ENCODE results near the gene ZNF593OS.

Gene ZNF593OS

DNA sequence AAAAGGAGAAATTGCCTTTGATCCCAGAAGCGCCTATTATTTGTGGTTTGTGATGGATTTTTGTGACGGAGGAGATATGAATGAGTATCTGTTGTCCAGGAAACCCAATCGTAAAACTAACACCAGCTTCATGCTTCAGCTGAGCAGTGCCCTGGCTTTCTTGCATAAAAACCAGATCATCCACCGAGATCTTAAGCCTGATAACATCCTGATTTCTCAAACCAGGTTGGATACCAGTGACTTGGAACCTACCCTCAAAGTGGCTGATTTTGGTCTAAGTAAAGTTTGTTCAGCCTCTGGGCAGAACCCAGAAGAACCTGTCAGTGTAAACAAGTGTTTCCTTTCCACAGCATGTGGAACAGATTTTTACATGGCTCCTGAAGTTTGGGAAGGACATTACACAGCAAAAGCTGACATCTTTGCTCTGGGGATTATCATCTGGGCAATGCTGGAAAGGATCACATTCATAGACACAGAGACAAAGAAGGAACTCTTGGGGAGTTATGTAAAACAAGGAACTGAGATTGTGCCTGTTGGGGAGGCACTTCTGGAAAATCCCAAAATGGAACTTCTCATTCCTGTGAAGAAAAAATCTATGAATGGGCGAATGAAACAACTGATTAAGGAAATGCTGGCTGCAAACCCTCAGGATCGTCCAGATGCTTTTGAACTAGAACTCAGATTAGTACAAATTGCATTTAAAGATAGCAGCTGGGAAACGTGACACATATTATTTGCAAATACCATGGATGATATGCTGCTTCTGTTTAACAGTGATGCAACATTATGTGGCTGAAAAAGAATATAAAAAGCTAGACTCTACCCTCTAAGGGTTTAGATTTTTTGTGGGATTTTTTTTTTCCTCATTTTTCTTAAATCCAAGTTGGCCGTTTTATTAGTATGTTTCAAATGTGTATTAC, 49.5 kb downstream of the ZNF593OS start:
- H3K27me3 ChIP-seq (ENCODE audit: insufficient read depth, low read length): no peaks in the 10 kb centered on the region
- no peaks in the 10 kb centered on the region for H3K9me3 ChIP-seq (ENCODE audit: insufficient read depth, low read depth, low read length)
- no peak overlapping the region for H3K27ac ChIP-seq (ENCODE audit: low read length)
- peaks cover 20% of the 10 kb centered on the region for H3K36me3 ChIP-seq (ENCODE audit: insufficient read depth, low read depth, low read length)
- no peak overlapping the region for H3K9ac ChIP-seq (ENCODE audit: low read depth, low read length)
- H3K4me1 ChIP-seq (ENCODE audit: insufficient read depth, low read length): peaks cover 5% of the 10 kb centered on the region; the same call in 1 of the 2 replicates
- H3K4me3 ChIP-seq (ENCODE audit: low read length): no peak overlapping the region

DNA sequence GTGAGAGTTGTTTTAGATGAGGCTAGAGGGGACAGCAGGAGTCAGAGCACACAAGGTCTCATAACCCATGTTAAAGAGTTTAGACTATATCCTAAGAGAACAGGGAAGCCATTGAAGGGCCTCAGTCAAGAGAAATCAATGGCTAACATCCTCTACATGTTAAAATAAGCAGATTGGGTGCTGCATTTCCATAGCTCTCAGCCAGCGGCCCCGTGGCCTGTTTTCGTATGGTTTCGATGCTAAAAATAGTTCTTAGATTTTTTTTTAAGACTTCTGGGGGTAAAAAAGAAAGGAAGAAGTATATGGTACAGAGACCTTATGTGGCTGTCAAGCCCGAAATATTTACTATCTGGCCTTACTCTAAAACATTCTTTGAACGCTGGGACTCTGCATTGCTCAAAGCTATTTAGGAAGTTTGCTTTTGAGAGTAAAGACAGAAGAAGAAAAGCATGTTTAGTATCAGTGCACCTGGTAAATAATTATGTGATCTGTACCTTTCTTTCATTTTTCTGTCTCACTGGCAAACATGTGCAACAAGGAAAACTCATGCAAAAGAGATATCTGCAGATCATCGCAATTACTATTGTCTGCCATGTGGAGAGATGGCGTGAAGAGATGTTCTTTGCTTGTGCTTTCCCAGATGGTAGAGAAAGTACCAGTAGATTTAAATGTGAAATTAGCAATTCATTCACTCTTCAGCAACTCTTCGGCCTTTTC, 51.6 kb downstream of the ZNF593OS start:
- H3K4me1 ChIP-seq (ENCODE audit: insufficient read depth, low read length): no peaks in the 10 kb centered on the region
- no peak overlapping the region for H3K27ac ChIP-seq (ENCODE audit: low read length)
- peaks cover 22% of the 10 kb centered on the region for H3K36me3 ChIP-seq (ENCODE audit: insufficient read depth, low read depth, low read length)
- H3K9me3 ChIP-seq (ENCODE audit: insufficient read depth, low read depth, low read length): no peaks in the 10 kb centered on the region
- no peak overlapping the region for H3K4me3 ChIP-seq (ENCODE audit: low read length)
- no peak overlapping the region for H3K9ac ChIP-seq (ENCODE audit: low read depth, low read length)
- H3K27me3 ChIP-seq (ENCODE audit: insufficient read depth, low read length): no peaks in the 10 kb centered on the region
